GM21515 (cell line): ENCODE results near the gene CFAP58.

Experiments used
- ATAC-seq: cut with Tn5 transposase; IDR thresholded peaks from one replicate; pipeline ENCODE4 v1.9.1; 2021; ENCODE audit not compliant: unreplicated experiment

The CFAP58 gene

DNA sequence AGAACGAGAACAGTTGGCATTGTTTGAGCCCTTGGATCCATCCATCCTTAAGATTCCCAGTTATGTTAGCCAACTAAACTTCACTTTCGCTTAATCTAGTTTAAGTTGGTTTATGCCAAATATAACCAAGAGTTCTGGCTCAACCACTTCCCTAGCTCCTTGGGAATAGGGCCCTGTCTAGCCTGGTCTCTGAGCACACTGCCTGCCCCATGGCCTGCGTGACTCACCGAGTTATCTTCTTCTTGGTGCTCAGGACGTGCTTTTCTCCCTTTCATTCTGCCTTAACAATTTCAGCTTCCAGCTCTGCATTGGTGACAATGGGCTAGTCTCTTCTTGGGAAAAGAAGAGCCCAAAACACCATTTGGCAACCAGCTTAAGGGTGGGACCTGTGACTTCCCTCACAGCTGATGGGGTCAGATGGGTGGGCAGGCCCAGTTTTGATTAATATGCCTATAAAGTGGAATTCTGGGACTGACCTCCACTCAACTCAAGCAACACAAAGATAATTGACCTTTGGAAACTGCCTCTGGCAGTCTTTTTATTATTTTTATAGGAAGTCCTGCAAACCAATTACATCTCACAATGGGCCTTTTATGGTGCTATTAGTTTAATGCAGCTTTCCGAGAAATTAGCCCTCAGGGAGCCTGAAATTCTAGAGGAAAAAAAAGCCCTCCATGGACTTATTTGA, 126.4 kb downstream of the CFAP58 start:
- ATAC-seq, result no peak

DNA sequence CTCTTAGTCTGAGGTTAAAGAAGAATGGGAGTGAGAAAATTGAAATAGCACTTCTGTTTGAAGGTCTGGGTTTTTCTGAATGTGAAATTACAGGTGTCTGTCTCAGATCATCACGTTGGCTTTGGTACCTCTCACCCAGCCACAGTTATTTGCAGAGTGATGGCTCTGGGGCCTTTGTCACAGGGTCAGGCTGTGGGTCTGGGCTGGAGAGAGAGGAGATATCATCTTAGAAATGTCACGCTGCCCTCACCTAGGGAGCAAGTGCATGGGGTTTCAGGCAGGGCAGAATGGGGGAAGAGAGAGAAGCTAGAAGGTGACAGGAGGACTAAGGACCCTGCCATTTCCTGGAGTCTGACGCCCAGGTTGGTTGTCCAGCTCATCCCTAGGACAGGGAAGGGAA, 127.2 kb downstream of the CFAP58 start:
- no peak for ATAC-seq

DNA sequence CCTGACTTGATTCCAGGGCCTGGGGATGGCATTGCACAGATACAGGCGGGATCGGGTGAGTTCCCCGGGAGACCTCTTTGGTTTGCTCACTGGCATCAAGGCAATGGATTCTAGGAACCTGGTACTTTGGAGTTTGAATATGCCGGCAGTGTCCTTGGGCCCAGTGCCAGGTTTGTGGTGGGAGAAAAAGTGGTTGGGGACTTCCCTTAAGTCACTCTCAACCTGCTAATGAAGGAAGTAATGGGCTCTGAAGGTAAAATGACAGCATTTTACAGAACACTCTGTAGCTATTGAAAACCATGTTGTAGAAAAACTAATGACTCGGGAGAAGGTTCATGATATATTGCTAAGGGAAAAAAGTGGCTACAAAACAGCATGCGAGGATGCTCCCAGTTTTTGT, 129.9 kb downstream of the CFAP58 start:
- no peak for ATAC-seq

DNA sequence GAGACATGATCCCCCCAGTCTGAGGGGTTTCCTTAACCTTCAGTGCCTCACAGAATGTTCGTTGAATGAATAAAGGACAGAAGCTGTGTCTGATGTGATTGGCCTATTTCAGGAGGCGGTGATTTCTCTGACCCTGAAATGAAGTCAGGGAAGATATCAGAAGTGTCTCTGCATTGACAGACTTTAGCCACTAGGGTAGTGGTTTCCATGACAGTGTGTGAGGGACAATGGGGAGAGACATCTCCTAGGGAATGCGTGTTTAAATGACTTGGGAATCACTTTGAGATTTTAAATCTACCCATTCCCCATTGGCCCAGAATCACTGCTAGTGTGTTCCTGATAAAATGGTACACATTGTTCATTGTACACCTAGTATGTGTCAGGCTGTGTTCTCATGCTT, 132.0 kb downstream of the CFAP58 start:
- ATAC-seq, result no peak

DNA sequence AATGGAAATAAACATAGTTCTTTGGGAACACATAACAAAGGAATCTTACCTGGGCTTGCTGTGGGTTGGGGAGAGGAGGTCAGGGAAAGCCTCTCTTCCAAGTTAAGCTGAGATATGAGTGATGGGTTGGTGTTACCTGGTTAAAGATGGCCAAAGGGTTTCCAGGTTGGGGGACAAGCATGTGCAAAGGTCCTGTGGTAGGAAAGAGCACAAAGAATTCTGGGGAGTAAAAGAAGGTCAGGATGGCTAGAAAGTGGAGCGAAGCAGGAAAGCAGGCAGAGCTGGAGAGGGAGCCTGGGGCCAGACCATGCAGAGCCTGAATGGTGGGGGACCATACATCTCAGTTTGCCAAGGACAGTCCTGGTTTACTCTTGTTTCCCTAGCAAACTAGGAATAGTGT, 133.2 kb downstream of the CFAP58 start:
- ATAC-seq, result no peak

DNA sequence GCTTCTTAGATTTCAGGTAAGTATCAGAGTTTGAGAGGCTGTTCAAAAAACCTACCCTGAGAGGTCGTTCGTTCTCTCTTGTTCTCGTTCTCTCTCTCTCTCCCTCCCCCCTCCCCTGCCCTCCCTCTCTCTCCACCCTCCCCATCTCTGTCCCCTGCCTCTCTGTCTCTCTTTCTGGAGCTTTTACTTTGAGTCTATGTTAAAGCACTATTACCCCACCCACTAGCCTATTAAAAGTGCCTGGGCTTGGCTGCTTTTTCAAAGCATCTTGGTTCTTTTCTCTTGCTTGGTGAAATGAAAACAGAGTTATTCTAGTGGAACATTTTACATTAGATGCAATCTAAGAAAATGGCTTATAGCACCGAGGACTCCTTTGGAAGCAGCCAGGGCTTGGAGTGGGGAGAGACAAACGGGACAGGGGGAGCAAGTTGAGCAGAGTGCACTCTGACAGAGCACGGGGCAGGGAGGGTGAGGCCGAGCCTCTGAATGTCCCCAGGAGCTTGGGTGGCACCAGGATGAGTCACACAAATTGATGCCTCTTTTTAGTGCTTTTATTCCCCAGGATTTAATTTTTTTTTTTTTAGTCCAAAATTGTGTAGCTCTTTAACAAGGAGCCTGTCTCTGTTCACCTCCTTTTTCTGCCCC, 134.3 kb downstream of the CFAP58 start:
- no peak for ATAC-seq

DNA sequence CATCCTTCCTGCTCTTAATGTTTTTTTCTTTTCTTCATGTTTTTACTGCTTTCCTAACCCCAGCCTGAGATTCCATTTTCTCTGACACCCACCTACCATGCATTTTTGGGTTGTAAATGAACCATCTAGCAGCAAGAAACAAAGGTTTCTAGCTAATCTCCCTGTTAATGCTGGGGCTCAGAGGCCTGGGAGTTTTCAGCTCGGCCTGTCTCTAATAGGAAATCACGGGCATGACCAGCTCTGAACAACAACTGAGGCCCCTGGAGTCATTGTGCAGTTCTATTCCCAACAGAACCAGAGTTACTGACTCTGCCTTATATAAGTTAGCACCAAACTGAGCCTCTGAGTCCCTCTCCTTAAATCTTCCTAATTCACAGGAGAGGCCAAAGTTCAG, 134.8 kb downstream of the CFAP58 start:
- ATAC-seq, result no peak

DNA sequence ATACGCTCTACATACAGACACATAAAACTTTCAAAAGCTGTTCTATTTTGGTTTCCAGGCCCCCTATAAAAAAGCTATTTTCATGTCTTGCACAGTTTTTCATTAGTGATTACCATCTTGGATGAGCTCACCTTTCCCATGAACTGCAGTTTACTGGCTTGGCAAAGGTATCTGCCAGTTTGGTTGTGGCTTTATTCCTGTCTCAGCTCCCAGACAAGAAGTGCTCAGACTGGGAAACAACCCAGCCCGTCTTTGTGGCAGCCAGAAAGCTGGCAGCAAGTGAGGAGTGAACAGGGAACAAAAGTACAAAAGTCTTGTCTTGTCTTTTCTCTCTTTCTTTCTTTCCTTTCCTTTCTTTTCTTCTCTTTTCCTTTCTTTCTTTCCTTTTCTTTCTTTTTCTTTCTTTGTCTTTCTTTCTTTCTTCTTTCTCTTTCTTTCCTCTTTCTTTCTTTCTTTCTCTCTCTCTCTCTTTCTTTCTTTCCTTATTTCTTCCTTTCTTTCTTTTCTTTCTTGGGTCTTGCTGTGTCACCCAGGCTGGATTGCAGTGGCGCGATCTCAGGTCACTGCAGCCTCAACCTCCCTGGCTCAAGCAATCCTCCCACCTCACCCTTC, 138.8 kb downstream of the CFAP58 start:
- ATAC-seq, result no peak

DNA sequence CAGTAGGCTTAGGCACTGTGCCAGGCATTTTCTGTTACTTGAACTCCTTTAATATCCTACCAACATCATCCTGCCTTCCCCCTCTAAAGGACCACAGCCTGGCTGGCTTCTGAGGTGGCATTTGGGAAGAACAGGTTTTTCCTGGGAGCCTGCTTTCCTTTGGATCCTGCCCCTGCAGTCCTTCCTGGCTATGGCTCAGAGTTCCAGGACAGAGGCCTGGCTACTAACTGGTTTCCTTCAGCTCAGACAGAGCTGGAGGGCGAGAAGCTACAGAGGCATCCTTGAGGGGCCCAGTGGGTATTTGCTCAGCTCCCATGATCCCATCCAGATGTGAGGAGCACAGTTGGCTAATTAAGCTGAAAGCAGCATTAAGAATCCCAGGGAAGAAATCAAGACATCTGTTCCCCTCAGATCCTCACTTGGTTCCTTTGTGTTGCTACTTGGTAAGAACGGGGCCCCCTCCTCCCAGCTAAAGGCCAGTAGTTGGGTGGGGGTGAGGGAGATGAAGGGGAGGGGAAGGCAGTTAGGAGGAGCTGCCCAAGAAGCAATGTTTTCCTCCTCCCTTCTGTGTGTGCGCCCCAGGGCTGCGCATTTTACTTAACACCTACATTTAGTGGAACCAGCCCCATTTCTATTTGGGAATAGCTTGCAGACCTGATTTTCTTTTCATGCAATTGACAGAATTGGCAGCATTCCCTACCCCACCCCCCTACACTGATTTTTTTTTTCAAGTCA, 144.9 kb downstream of the CFAP58 start:
- no peak for ATAC-seq

DNA sequence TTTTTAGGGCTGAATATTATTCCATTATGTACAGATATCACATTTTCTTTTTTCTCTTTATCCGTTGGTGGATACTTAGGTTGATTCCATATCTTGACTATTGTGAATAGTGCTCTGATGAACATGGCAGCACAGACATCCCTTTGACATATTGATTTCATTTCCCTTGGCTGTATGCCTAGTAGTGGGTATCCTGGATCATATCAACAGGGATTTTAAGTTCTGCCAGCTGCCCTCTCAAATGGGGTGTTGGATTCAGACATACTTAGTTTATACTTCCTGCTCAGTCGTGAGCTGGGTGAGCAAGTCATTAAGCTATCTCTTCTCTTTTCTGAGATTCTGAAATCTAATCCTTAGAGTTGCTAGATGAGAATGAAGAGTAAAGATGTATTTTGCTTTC, 147.8 kb downstream of the CFAP58 start:
- no peak for ATAC-seq

DNA sequence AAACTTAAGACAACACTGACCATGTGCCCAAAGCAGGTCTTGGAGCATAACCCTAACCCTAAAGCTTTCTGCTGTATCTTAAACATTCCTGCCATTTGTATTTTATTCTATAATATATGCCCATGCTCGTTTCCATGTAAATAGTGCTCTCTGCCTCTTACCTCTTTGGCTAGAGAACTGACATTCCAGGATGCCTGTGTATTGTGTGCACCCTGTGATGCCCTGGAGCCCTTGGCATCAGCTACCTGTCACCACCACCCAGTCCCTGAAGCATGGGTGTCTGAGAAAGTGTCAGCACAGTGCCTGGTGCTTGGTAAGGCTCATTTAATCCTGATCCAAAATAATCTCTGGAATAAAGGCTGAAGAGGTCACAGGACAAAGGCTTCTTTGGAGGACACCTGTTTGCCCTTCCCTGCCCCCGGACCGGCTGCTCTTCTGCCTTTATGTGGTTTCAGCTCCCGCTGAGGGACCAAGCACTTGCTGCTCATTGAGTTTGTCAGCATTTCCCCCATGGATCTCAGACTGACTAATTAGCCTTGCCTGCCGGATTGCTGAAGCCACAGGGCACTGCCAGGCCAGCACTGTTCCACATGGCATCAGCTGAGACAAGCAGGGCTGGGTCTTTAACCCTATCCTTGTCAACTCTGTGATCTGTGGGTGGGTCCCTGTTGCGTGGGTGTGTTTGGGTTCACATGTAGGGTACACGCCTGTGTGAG, 148.4 kb downstream of the CFAP58 start:
- ATAC-seq, result no peak

DNA sequence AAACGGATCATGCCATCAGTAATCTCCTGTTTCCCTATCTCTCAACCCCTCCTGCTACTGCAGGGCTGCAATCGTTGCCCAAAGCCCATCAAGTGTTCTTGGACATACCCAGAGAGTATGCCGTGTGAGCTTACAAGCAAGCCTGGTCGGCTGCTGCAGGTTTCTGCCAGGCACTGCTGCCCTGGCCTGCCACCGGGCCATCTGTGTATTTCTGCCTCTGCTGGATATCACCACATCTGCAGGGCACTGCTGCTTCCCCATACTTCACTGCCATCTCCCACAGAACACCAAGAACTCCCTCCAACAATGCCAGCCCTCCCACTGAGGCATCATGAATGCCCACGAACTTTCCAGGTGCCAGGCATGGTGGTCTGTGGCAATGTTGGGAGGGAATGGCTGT, 149.3 kb downstream of the CFAP58 start:
- ATAC-seq, result no peak
